Inflammatory macrophage treated with lipopolysaccharide for 1 hour (primary cell): ENCODE measurements around the gene ANKS6.

Source experiments
- DNase-seq, 2 donors: peaks; one replicate each; pipeline ENCODE4 v3.0.0-alpha.2; 2020 to 2022

Gene ANKS6

DNA sequence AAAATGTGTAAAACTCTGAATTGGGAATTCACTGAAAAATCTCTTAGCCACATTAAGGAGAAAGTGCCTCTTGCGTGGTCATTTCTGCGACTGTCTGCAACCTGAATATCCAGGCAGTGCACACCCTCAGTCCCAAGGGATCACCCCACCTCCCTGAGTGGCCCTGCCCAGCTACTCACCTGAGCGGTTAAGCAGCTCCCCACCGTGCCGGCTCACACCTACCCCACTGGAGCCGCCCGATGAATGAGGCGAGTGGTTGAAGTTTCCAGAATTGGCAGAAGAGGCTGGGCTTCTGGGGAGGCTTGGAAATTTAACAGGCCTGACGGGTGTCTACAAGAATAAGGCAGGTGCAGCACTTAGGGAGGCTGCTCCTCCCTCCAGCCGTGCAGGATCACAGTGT is 25.6 kb downstream of the ANKS6 start:
- DNase-seq = no peak

DNA sequence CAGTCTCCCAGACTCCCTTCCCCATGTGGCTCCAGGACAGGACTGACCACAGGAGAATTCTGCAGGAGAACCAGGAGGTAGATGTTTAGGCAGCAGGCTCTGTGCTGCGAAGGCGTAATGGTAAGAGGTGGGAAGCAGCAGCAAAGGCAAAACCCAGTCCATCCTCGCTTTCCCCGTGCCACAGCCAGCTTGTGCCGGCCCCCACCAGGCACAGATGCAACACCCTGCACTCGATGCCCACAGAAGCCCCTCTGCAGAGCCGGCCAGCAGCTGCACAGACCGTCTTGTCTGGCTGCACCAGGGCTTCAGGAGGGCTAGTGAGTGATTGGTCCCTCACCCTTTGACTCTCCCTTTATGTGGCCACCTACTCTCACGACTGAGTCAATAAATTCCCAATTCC is 28.0 kb downstream of the ANKS6 start:
- no peak for DNase-seq

DNA sequence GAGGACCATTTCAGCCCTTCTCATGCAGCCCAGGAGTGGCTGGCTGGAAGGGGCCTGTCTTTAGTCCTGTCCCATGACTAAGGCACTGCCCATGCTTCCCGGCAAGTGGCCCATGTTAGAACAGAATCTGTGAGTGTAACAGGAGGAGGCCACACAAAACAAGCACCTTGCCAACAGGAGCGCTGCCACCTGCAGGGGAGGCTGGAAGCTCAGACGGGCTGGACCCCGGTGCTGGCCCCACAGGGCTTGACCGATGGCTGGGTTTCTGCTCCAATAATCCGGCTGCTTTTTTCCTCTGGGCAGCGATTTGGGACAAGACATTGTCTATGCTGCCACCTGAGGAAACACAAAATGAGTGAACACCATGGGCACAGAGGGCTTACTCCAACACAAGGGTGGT is 28.4 kb downstream of the ANKS6 start:
- no peak for DNase-seq

DNA sequence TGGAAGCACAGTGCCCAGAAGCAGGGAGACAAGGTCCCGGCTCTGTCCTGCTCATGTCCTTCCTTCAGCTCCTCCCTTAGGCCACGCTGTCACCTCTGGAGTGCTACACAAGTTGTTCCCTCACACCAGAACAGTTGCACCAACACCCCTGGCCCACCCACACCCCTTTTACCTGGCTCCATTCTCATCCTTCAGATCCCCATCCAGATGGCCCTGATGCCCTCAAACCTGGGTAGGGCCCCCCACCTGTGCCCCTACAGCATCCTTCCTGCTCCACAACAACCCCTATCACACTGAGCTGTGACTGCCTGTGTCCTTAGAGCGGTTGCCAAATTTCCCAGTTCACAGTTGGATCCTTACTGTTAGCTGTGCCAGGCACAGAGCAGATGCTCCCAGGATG is 29.2 kb downstream of the ANKS6 start:
- DNase-seq = no peak

DNA sequence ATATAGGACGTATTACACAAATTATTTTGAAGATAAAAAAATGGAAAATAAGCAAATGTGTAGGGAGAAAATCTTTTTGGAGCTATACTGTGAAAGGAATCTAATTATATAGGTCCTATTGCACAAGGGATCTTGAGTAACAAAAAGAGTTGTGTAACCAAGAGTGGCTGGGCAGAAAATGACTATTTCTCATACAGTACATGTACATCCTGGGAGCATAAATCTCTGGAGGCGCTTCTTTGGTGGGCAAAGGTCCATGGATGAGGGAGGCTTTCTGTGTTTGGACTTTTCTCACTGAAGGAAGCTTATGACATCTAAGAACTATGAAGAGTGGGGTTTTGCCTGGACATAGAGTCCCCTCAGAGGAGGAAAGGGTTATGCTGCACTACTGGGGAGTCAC is 29.8 kb downstream of the ANKS6 start:
- DNase-seq = peak; percentile 77 to 97

DNA sequence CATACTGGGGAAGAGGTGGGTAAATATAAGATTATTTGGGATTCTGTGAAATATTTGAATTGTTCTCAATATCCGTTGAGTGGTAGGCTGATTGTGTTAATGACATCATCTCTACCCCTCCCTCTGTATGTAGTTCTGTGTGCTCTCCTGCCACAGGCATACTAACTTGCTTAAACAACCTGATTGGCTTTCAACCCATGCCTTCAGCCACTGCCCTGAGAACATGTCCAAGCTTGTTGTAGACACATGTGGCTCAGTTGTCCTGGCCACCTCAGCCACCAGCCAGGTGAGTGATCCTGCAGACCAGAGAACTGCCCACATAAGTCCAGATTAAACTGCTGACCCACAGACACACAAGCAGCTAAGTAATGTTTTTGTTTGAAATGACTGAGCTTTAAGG is 31.1 kb downstream of the ANKS6 start:
- no peak for DNase-seq

DNA sequence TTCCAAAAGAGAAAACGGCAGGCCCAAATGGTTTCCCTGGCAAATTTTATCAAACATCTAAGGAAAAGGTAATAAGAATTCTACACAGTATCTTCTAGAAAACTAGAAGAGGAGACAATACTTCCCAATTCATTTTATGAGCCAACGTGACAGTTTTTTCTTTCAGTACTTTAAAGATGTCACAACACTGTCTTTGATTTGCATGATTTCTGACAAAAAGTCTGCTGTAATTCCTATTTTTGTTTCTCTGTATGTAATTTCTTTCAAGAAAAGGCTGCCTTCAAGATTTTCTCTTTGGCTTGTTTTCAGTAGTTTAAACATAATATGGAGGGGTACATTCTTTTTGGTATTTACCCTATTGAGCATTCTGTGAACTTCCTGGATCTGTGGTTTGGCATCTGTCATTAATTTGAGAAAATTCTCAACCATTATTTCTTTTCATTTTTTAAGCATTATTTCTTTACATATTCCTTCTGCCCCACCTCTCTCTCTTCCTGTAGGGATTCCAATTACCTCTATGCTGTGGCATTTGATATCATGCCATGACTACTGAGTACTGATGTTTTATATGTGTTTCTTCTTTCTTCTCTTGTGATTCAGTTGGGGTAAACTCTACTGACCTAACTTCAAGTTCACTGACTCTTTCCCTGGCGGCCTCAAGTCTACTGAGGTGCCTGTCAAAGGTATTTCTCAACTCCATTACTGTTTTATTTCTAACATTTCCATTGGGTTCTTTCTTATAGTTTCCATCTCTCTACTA is 32.2 kb downstream of the ANKS6 start:
- DNase-seq = peak; percentile 35 to 53

DNA sequence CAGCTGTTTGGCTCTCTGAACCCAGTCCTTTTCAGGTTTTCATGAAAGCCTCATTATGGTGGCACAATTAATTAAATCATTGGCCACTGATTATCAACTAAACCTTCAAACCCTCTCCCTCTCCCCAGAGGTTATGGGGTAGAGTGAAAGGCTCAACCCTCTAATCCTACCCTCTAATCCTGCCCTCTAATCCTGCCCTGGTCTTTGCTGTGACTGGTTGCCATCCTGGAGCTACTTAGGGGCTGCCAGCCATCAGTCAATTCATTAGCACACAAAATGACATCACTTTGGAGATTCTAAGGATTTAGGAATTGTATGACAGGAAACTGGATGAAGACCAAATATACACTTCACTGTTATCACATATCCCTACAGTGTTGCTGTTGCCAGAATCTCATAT is 36.1 kb downstream of the ANKS6 start:
- no peak for DNase-seq

DNA sequence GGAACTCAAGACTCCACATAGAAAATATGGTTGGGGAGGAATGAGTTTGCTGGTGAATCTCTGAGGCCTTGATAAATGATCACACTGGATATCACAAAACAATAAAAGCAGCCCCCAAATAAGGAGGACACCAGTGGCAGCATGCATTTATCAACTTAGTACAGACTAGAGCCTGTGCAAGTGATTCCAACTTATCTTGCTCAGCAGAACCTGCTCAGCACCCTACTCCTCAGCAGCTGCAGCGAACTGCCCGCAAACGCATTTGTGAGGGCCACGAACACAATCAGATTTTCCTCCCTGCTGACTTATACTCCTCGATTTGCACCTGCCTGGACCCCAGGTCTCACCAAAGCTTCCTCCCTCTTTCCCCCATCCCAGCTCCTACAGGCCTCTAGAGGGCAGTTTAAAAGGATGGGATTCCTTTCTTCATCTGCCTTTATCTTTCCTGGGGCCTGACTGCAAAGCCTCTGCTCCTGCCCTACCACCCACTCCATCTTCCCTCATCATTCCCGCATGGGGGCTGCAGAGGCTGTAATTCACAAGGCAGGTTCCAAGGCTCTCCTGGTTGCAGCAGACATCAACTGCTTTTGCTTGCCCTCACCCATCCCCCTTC is 41.2 kb downstream of the ANKS6 start:
- DNase-seq = no peak

DNA sequence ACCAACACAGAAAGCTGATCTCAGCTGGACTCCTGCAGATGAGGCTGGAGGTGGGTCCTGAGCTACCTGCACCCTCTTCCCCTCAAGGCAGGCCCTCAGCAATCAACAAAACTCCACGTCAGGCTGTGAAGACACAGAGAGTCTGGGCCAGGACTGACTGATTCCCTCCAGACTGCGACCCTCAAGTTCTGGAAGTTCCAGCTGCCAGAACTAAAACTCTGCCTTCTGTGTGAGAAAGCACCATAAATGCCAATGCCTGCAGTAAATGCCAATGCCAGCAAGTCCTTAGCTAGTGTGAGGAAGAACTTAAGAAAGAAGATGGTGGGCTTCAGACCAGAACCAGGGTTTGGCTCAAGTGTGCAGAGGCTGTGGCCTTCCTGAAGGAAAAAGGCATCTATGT is 45.1 kb downstream of the ANKS6 start:
- no peak for DNase-seq

DNA sequence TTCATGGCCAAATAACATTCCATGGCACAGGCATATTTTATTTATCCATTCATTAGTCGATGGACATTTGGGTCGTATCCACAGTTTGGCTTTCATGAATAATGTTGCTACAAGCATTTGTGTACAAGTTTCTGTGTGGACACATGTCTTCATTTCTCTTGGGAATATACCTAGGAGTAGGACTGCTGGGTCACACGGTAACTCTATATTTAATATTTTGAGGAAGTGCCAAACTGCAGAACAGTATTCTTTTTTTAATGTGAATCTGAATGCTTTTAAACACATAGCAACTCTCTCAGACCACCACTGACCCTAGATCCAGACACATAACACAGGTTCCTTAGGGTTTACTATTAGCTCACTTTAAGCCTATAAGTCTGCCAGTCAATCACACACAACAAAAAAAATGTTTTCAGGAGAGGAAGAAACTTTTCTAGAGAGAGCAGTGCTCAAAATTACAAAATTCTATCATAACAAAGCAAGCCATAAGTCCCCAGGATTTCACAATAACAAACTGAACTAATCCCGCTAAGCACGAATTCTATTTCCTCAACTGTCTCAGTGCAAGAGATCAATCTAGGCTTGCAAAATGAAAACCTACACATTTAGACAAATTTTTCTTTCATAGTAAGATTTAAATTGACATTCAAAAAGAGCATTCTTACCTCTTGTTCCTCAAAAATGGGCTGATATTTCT is 45.8 kb downstream of the ANKS6 start:
- peak; percentile 89 to 90 for DNase-seq

DNA sequence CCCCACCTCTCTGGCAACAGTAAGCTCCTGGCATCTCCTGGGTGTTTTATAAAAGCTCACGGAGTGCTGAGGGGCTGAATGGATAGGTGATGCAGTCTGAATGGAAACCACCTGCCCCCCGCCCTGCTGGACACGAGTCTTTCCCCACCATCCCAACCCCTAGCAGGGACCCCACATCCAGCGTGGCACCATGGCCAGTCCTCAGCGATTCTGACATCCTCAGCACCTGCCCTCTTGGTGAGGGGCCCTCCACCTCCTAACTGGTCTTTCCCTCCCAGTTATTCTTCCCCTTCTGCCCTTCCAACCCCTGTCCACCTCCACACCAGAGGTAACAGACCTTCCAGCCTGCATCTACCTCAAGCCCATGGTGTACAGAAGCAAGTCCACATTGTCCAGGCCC is 48.9 kb downstream of the ANKS6 start:
- no peak for DNase-seq

DNA sequence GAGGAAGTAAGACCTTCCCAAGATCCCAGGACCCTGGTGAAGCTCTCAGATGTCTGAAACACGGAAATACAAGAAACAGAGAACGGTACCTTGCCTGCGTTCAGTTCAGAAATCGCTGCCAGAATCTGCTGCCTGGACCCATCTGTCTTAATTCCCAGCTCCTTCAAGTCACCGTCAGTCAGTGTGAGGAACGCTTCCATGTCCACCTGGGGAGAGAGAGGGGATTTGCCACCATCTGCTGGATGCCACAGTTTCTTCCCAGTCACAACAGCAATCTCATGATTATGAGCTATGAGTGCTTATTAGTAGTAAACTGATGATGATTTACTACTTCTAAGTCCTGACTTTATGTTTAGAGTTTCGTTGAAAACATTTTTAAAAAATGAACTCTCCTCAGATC is 50.9 kb downstream of the ANKS6 start:
- no peak for DNase-seq

DNA sequence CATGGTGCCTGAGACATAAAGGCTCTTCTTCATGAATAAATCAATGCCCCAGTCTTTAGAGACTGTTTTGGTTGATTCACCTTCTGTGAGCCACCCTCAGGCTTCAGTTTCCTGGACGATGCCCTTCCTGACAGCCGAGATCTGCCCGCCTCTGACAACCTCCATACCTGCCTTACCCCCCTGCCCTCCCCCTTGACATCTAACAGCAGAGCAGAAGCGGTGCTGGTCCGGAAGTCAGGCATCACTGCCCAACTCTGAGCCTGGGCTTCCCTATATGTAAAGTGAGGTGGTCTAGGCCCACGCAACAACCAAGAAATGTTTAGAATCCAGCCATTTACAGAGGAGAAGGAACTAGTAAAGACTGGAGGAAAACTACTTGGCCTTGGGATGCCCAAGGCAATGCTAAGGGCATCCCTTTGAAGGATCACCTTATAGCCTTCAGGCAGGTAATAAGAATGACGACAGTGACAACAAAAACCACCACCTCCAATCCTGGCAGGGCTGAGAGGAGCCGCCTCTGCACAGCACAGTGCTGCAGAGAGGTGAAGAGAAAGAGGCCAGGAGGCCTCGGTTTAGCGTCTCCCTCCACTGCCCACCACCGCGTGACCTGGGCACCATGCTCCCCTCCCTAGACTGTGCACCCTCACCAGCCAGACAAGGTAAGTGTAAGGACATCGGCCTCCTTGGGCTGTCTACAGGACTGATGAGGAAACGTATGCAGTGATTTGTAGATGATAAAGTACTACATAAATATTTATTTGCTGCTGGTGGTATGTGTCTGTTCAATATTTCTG is 52.3 kb downstream of the ANKS6 start:
- no peak for DNase-seq

DNA sequence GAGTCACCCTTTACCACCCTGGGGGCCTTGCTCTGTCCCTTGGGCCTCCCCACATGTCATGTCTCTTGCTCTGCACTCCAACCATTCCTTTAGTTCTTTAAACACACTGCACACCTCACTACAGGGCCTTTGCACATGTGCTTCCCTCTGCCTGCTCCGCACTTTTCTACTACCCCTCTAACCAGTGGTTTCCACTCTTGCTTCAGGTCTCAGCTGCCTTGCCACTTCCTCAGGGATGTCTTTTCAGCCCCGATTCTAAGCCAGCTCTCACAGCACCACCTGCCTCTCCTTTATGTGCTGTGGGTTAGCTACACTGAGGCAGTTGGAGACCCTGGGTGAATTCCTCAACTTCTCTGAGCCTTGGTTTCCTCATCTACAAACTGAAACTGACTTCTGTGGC is 53.0 kb downstream of the ANKS6 start:
- DNase-seq = no peak

DNA sequence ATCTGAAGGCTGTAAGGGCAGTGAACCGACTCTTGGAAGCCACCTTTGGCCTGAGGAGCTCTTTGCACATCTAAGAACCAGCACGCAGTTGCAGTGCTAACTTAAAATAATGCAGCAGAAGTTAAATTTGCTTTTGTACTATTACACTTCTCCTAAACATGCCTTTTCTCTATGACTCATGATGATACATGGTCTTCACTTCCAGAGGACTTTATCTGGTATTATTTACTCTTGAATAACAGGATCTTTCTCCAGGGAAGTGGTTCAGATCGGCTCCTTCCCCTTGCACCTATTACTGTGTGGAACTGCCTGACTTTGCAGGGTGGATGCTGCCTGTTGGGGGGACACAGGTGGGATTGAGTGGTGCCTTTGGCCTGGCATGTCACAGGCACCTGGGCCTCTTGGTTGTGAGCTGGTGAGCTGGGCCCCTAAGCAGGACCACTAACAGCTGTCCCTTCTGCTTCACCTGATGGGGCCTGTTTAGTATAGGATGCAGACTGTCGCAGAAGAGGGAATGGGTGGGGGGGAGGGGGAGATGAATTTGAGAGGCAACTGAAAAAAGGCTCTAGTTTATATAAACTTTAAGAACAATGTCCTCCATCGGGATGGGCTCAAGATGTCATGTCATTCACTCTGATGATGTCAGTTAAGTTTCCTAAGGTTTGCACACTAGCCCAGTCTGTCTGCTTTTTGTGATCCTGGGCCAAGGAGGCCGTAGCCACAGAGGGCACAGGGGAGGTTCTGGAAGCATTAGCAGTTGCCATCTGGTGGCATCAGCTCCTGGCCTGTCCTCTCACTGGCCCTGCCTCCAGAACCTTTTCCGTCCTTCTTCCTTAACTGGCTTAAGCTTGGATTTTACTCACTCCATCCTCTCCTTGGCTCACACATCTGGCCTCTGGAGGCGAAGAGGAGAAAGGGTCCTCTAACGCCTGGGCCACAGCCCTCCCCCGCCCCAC is 53.8 kb downstream of the ANKS6 start:
- no peak for DNase-seq

DNA sequence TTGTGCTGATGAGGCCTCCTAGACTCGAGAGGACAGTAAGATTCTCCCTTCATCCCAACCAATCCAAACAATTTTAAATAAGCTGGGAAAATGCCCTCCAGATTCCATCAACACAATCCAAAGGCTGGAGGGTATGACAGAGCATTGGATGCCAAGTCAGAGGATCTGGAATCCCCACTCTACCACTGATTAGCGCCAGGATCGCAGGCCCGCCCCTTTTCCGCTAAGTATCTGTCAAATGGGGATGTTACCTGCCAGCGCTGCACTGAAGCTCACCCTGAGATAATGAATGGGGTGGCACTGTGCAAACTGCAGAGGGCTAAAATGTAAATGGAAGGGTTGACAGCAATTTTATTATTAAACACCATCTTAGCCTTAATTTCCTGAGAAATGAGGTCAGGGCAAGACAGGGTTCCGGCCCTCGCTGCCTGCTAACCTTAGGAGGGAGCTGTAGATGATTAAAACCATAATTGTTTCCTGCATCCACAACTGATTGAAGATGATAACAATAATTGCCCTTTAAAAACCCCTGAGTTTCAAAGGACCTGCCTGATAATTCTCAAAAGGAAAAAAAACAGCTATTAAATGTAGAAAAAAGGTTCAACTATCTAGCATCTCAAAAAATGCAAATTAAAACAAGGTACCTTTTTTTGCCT is 56.0 kb downstream of the ANKS6 start:
- no peak for DNase-seq

DNA sequence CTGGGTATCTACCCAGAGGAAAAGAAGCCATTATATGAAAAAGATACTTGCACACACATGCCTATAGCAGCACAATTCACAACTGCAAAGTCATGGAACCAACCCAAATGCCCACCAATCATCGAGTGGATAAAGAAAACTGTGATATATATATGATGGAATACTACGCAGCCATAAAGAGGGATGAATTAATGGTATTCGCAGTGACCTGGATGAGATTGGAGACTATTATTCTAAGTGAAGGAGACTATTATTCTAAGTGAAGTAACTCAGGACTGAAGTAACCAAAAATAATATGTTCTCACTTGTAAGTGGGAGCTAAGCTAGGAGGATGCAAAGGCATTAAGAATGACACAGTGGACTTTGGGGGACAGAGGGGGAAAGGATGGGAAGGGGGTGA is 57.6 kb downstream of the ANKS6 start:
- DNase-seq = no peak

DNA sequence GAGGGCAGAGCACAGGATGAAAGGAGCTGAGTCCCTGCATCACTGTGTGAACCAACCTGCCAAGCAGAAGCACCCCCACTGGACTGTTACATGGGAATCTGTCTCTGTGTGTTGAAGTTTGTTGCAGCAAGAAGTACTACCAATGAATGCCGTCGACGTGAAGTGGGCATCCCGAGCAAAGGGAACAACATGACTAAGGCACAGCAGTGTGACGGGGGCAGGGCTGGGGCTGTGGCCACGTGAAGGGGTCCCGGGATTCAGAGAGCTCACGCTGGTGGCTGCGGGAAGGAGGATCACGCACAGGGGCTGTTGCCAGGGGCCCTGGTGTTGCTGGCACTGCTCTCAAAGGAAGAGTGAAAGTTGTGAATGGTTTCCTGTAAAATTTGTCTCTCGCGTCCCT is 60.1 kb downstream of the ANKS6 start:
- DNase-seq = no peak

DNA sequence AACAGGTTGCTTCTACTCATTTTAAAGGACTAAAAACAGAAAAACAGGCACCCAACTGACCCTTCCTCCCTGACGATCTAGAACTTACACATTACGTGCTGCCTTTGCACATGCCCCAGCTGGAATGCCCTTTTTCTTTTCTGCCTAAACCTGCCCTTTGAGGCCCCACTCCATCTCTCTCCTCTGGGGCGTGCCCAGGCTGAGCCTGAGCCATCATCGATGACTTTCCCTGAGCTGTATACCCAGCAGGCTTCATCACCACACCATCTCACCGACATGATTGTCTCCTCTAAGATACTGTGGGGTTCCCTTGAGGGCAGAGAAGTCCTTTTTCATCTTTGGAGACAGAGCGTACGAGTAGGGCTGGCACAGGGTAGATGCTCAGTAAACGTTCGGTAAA is 63.6 kb downstream of the ANKS6 start:
- DNase-seq = no peak

DNA sequence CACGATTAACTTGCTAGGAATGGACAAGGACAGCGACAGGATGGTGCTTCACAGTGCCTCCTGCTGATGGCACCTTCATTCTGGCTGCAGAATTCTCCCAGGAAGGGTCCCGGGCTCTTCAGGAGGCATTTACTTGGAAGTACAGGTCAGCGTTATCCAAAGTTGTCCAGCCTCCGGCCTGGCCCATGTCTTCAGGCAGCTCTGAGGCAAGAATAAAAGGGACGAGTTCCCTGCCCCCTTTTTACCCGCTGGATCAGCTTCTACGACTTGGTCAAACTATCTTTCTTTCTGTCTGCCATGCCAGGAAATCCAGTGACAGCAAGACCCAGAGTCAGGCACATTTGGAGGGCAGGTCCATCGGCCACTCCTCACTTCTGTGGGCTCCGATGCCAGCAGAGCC is 64.3 kb downstream of the ANKS6 start:
- DNase-seq = no peak

DNA sequence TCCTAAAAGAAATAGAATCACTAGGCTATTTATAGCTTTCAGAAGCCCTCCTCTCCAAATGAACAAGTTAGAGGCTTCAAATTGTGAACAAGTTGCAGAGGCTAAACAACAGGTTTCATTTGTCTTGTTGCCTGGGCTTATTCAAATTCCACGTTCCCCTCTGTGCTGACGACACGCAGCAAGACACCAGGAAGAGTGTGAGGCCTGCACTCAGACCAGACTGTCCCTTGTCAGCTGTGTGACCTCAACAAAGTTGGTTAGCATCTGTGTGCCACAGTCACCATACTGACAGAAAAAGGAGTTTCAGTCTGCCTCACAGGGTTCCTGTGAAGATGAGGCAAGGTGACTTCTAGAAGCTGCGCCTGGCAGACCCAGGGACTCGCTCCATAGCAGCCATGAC is 65.5 kb downstream of the ANKS6 start:
- no peak for DNase-seq
